Loucy (cell line): Measurements from ENCODE around the gene TFPI2.

Source experiments
- EZH2phosphoT487 ChIP-seq: fragments of 200-600 bp; IDR thresholded peaks from 2 replicates; pipeline ENCODE4 v1.6.1; 2018; ENCODE audit warnings: antibody characterized with exemption, mild to moderate bottlenecking, moderate library complexity, borderline replicate concordance
- TF ChIP-seq, protein P1 (sequence below): fragments of 200-600 bp; sonication (generic); conservative IDR thresholded peaks from 2 replicates; pipeline ENCODE4 v1.5.1; 2014; ENCODE audit warnings: mild to moderate bottlenecking, antibody characterized with exemption, low read length

DNA sequence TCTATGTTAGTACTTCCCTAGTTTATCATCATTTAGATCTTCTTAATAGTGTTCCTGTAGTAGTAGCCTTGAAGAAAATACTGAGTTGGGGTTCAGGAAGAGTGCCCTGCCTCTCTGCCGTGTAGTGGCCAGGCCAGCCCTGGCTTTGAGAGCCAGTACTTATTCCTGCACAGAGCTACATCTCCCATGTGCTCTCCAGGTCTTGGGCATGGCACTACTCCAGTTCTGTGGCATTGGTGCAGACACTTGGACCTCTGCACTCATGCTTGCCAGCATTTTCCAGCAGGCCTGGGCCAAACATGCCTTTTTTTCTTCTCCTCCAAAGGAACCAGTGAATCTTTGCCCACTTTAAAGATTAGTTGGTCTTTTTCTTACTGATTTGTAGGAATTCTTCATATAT is 36.2 kb upstream of the TFPI2 start:
- TF ChIP-seq, protein P1, sequence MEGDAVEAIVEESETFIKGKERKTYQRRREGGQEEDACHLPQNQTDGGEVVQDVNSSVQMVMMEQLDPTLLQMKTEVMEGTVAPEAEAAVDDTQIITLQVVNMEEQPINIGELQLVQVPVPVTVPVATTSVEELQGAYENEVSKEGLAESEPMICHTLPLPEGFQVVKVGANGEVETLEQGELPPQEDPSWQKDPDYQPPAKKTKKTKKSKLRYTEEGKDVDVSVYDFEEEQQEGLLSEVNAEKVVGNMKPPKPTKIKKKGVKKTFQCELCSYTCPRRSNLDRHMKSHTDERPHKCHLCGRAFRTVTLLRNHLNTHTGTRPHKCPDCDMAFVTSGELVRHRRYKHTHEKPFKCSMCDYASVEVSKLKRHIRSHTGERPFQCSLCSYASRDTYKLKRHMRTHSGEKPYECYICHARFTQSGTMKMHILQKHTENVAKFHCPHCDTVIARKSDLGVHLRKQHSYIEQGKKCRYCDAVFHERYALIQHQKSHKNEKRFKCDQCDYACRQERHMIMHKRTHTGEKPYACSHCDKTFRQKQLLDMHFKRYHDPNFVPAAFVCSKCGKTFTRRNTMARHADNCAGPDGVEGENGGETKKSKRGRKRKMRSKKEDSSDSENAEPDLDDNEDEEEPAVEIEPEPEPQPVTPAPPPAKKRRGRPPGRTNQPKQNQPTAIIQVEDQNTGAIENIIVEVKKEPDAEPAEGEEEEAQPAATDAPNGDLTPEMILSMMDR, result no peak
- TF ChIP-seq EZH2phosphoT487, result no peak
